ENCODE data around the gene SLAMF7. TPM values are rescaled to one million over a fixed set of nuclear protein-coding genes. Genes with fewer than 3 reads are reported as not detected.
"Not testable (repeated sequence)": the region's sequence is repeated elsewhere in the genome, so short reads cannot be mapped to it uniquely, and the experiment has no call there.

SLAMF7 gene
- total RNA-seq, 4 donors from 2014 or later = 0.22 to 0.90 (median 0.51) TPM

- WGBS, 2 donors = 63 to 67% methylated on average over 2 of the region's 2 CpGs
- Histone ChIP-seq H3K27me3 (no peaks in the 10 kb centered on the region), H3K9me3 (no peaks in the 10 kb centered on the region), H3K4me3 (no peak overlapping the region), H3K36me3 (no peaks in the 10 kb centered on the region), H3K27ac (no peak overlapping the region), H3K4me1 (peaks cover 0 to 14% (median 1%) of the 10 kb centered on the region in 4 donors)
- TF ChIP-seq CTCF (IDR thresholded peaks at IDR 0.05) (no peak), EP300 (IDR thresholded peaks at IDR 0.05) (no peak), POLR2A (IDR thresholded peaks at IDR 0.05) (no peak)
- DNase-seq (ENCODE audit: low spot score in 2 of 2) = no peak
Observed at GRCh38 chr1:160723332-160723731, 15.7 kb upstream of the SLAMF7 start.

GRCh38 chr1:160724465-160725242 lies 14.4 kb upstream of the SLAMF7 start:
- no peak for TF ChIP-seq EP300 (IDR thresholded peaks at IDR 0.05)
- TF ChIP-seq POLR2A (IDR thresholded peaks at IDR 0.05) = no peak
- TF ChIP-seq CTCF (IDR thresholded peaks at IDR 0.05) = no peak
- Histone ChIP-seq H3K27ac (no peak overlapping the region), H3K4me1 (peaks cover 0 to 14% (median 1%) of the 10 kb centered on the region in 4 donors), H3K27me3 (no peaks in the 10 kb centered on the region), H3K36me3 (no peaks in the 10 kb centered on the region), H3K9me3 (no peaks in the 10 kb centered on the region), H3K4me3 (no peak overlapping the region)
- DNase-seq (ENCODE audit: low spot score in 2 of 2) = no peak
- 64 to 68% methylated on average over 11 of the region's 11 CpGs for WGBS, 2 donors

- H3K27me3 ChIP-seq = no peaks in the 10 kb centered on the region
- DNase-seq (ENCODE audit: low spot score in 2 of 2) = no peak
- TF ChIP-seq EP300 (IDR thresholded peaks at IDR 0.05) = no peak
- no peak for TF ChIP-seq POLR2A (IDR thresholded peaks at IDR 0.05)
- no peak for TF ChIP-seq CTCF (IDR thresholded peaks at IDR 0.05)
- no peak overlapping the region for H3K4me3 ChIP-seq
- 42 to 47% methylated on average over 3 of the region's 3 CpGs for WGBS, 2 donors
- H3K27ac ChIP-seq = no peak overlapping the region
- peaks cover 0 to 14% (median 1%) of the 10 kb centered on the region in 4 donors for H3K4me1 ChIP-seq
- no peaks in the 10 kb centered on the region for H3K9me3 ChIP-seq
- H3K36me3 ChIP-seq = no peaks in the 10 kb centered on the region
Observed at GRCh38 chr1:160726114-160726497, 12.9 kb upstream of the SLAMF7 start.

- Histone ChIP-seq H3K27ac (no peak overlapping the region), H3K9me3 (no peaks in the 10 kb centered on the region), H3K4me1 (peaks cover 0 to 14% (median 1%) of the 10 kb centered on the region in 4 donors), H3K4me3 (no peak overlapping the region), H3K27me3 (no peaks in the 10 kb centered on the region), H3K36me3 (no peaks in the 10 kb centered on the region)
- WGBS, 2 donors = 11 to 14% methylated on average over 8 of the region's 8 CpGs
- peak in 1 of 2 donors; percentile 18 for DNase-seq (ENCODE audit: low spot score in 2 of 2)
- TF ChIP-seq EP300 (IDR thresholded peaks at IDR 0.05) (no peak), CTCF (IDR thresholded peaks at IDR 0.05) (peak; percentile 61 to 83 (median 70)), POLR2A (IDR thresholded peaks at IDR 0.05) (no peak)
Observed at GRCh38 chr1:160726498-160727315, 12.3 kb upstream of the SLAMF7 start.

- no peak overlapping the region for H3K4me3 ChIP-seq
- no peak for DNase-seq (ENCODE audit: low spot score in 2 of 2)
- H3K27me3 ChIP-seq = no peaks in the 10 kb centered on the region
- TF ChIP-seq CTCF (IDR thresholded peaks at IDR 0.05) = no peak
- TF ChIP-seq EP300 (IDR thresholded peaks at IDR 0.05) = no peak
- TF ChIP-seq POLR2A (IDR thresholded peaks at IDR 0.05) = no peak
- no peak overlapping the region for H3K27ac ChIP-seq
- H3K9me3 ChIP-seq = no peaks in the 10 kb centered on the region
- H3K4me1 ChIP-seq = peaks cover 0 to 14% (median 1%) of the 10 kb centered on the region in 4 donors
- no peaks in the 10 kb centered on the region for H3K36me3 ChIP-seq
Observed at GRCh38 chr1:160727316-160727640, 11.8 kb upstream of the SLAMF7 start.

GRCh38 chr1:160731564-160731963 lies 7.5 kb upstream of the SLAMF7 start:
- not testable (repeated sequence) for H3K9me3 ChIP-seq; H3K27ac ChIP-seq; H3K36me3 ChIP-seq; DNase-seq (ENCODE audit: low spot score in 2 of 2); H3K4me3 ChIP-seq; H3K4me1 ChIP-seq; H3K27me3 ChIP-seq
- 84 to 94% methylated on average over 2 of the region's 2 CpGs for WGBS, 2 donors
